Endothelial cell of umbilical vein (primary cell): ENCODE measurements around the gene PRSS33. TPM values are rescaled to one million over a fixed set of nuclear protein-coding genes. Genes with fewer than 3 reads are reported as not detected.

Source experiments
- BruUV-seq: library from RNA; stranded (reverse); fragments of 400-500 nt; replicated peaks from 2 replicates; lab custom pipeline; 2021; lab: Mats Ljungman, UMichigan
- CTCF ChIA-PET: fragments of 300-600, 350-600 bp; sonication (Branson Sonifier 250); formaldehyde crosslinking; loops from one replicate; lab custom pipeline; 2021; ENCODE audit warnings: antibody characterized with exemption, inconsistent platforms; lab: Charles Lee
- POLR2A ChIA-PET: fragments of 300-600, 350-600 bp; sonication (Branson Sonifier 250); formaldehyde crosslinking; loops from one replicate; lab custom pipeline; 2021; ENCODE audit warnings: antibody characterized with exemption, inconsistent platforms; lab: Charles Lee
- DNase-seq: peaks from one replicate; pipeline ENCODE4 v3.0.0-alpha.2; 2011; ENCODE audit warnings: low read depth, low spot score
- FAIRE-seq: peaks from 2 replicates; lab custom pipeline; 2011; peaks lifted over from hg19 to GRCh38; lab: Jason Lieb, UNC
- H2AFZ ChIP-seq: 2 replicates; pipeline ENCODE4 v1.6.0; 2012; ENCODE audit warnings: low read depth, low read length, control low read depth, inconsistent platforms
- H3K27ac ChIP-seq: 2 replicates; pipeline ENCODE4 v1.5.1; 2011; ENCODE audit warnings: low read depth, mild to moderate bottlenecking, control low read depth, low read length, moderate library complexity; ENCODE audit not compliant: insufficient read depth
- H3K27me3 ChIP-seq, 2 experiments: 2 replicates each; pipeline versions ENCODE4 v1.6.0 to v1.6.1; 2011; ENCODE audit warnings: low read length in 2 of 2, mixed read lengths in 1 of 2; ENCODE audit not compliant: control insufficient read depth in 2 of 2, insufficient read depth in 2 of 2
- H3K36me3 ChIP-seq, 2 experiments: 2 replicates in 1 of 2; 3 replicates in 1 of 2; pipeline ENCODE4 v1.5.1; 2011; ENCODE audit warnings: low read length in 2 of 2, mild to moderate bottlenecking in 1 of 2, moderate library complexity in 1 of 2; ENCODE audit not compliant: control insufficient read depth in 2 of 2, insufficient read depth in 2 of 2; ENCODE audit errors: extremely low read depth in 1 of 2
- H3K4me1 ChIP-seq: 3 replicates; pipeline ENCODE4 v1.5.1; 2011; ENCODE audit warnings: mild to moderate bottlenecking, low read length; ENCODE audit not compliant: control insufficient read depth, insufficient read depth; ENCODE audit errors: extremely low read depth
- H3K4me2 ChIP-seq: 2 replicates; pipeline ENCODE4 v1.6.1; 2011; ENCODE audit warnings: low read length, control low read depth, mixed read lengths; ENCODE audit not compliant: insufficient read depth
- H3K4me3 ChIP-seq, 3 experiments: fragments of 200-600 bp in 1 of 3; sonication (generic), shearing (Covaris generic) in 1 of 3; replicated peaks in 1 of 3; 2 replicates each; pipeline ENCODE4 v1.5.1; 2011 to 2016; ENCODE audit warnings: control low read depth in 3 of 3, low read length in 3 of 3, mild to moderate bottlenecking in 2 of 3, inconsistent platforms in 1 of 3, low read depth in 1 of 3, moderate library complexity in 1 of 3; ENCODE audit not compliant: insufficient read depth in 1 of 3
- H3K79me2 ChIP-seq: 2 replicates; pipeline ENCODE4 v1.6.0; 2012; ENCODE audit warnings: low read length, inconsistent platforms; ENCODE audit not compliant: control insufficient read depth, insufficient read depth
- H3K9ac ChIP-seq: replicated peaks from 2 replicates; pipeline ENCODE3; 2011; ENCODE audit warnings: low read length, control low read depth; ENCODE audit not compliant: insufficient read depth; ENCODE audit errors: extremely low read depth
- H3K9me1 ChIP-seq: replicated peaks from 3 replicates; pipeline ENCODE4 v1.6.0; 2011; ENCODE audit warnings: mild to moderate bottlenecking, low read length; ENCODE audit not compliant: control insufficient read depth, insufficient read depth; ENCODE audit errors: extremely low read depth
- H3K9me3 ChIP-seq: replicated peaks from 2 replicates; pipeline ENCODE4 v1.5.1; 2012; ENCODE audit warnings: low read length, inconsistent platforms; ENCODE audit not compliant: control insufficient read depth, insufficient read depth
- H4K20me1 ChIP-seq: replicated peaks from 2 replicates; pipeline ENCODE3; 2011; ENCODE audit warnings: mild to moderate bottlenecking, low read length; ENCODE audit not compliant: control insufficient read depth, insufficient read depth; ENCODE audit errors: extremely low read depth
- EZH2 ChIP-seq: IDR thresholded peaks from 2 replicates; pipeline ENCODE4 v1.6.1; 2012; ENCODE audit warnings: borderline replicate concordance, low read depth, mild to moderate bottlenecking, moderate library complexity, low read length, inconsistent platforms; ENCODE audit not compliant: severe bottlenecking
- JUN ChIP-seq: IDR thresholded peaks from 2 replicates; pipeline ENCODE4 v1.6.1; 2011; ENCODE audit warnings: borderline replicate concordance, low read depth; ENCODE audit not compliant: insufficient read length, insufficient read depth
- POLR2AphosphoS5 ChIP-seq: IDR thresholded peaks from 2 replicates; pipeline ENCODE4 v1.6.1; 2012; ENCODE audit warnings: low read depth, mild to moderate bottlenecking, control low read depth, low read length, moderate library complexity; ENCODE audit not compliant: insufficient read depth
- dilution Hi-C: fragments of 300-500 bp; cut with MboI; formaldehyde crosslinking; loops from one replicate; pipeline ENCODE4 v1.15.0; 2019; ENCODE audit warnings: low sequenced_read_pairs; ENCODE audit not compliant: extremely low pct_ligation_motif_present
- intact Hi-C: fragments of 100-400 bp; cut with micrococcal nuclease; formaldehyde crosslinking; loops from one replicate; pipeline ENCODE4 v1.10.0; 2022
- polyA plus RNA-seq, 4 experiments: library from polyadenylated mRNA; depleted of rRNA in 3 of 4; stranded (reverse) in 3 of 4; unstranded in 1 of 4; fragments of >200 nt; gene quantifications; 2 replicates each; pipeline versions ENCODE4 v1.2.1 to v1.2.3, GENCODE V29; 2011 to 2012; ENCODE audit warnings: missing spikeins in 1 of 4
- total RNA-seq: library from RNA; stranded (reverse); gene quantifications from 2 replicates; pipeline ENCODE4 v1.2.3, GENCODE V29; 2021
- TF ChIP-seq, protein P1 (sequence below), 2 donors: IDR thresholded peaks; 1 replicate in 1 of 2; 2 replicates in 1 of 2; pipeline ENCODE4 v1.5.1; 2011; ENCODE audit warnings: low read length in 2 of 2, mild to moderate bottlenecking in 2 of 2, moderate library complexity in 2 of 2, control low read depth in 1 of 2, inconsistent platforms in 1 of 2, low read depth in 1 of 2; ENCODE audit not compliant: insufficient read depth in 1 of 2; ENCODE audit errors: extremely low read depth in 1 of 2
- TF ChIP-seq, protein P2 (sequence below): IDR thresholded peaks from 2 replicates; pipeline ENCODE4 v1.6.1; 2011; ENCODE audit not compliant: insufficient read depth, insufficient read length

PRSS33 gene
- total and polyA plus RNA-seq, 2 donors (not counting 3 experiments of a cell fraction or from before 2014, with no cell fraction given), result not detected

DNA sequence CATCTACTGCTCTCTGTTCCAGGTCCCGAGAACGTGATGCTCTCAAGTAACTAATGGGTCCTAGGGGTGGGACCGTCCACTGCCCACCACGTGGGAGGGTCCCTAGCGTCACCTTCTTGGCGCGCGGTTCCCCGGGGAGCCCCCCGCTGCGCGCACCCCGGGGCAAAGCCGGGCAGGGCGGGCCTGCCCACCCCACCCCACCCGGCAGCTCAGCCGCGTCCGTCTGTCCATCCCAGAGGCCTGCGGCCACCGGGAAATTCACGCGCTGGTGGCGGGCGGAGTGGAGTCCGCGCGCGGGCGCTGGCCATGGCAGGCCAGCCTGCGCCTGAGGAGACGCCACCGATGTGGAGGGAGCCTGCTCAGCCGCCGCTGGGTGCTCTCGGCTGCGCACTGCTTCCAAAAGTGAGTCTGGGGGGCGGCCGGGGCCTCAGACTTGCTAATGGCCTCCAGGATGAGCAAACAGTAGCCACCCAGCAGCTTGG lies 11.4 kb upstream of the PRSS33 start:
- ChIA-PET POLR2A (no interaction called here), CTCF (interaction anchor here (1.1 to 2.4 kb wide), 2 partner anchors 40 to 128 kb away, joined by 3 to 6 read pairs; no protein-coding TSS in a partner anchor)
- no peak for FAIRE-seq
- H3K9me3 ChIP-seq, result no peaks in the 10 kb centered on the region
- no peak for DNase-seq
- H3K9ac ChIP-seq, result no peak overlapping the region
- peaks cover 5 to 7% of the 10 kb centered on the region in 2 experiments for H3K27me3 ChIP-seq
- H3K79me2 ChIP-seq, result no peaks in the 10 kb centered on the region
- H2AFZ ChIP-seq, result no peak overlapping the region
- H3K4me3 ChIP-seq, result no peak overlapping the region
- BruUV-seq, result no TSS peak
- H3K27ac ChIP-seq, result no peak overlapping the region
- dilution Hi-C loops, result no loop called here
- H3K4me1 ChIP-seq, result no peaks in the 10 kb centered on the region
- no peak overlapping the region for H3K4me2 ChIP-seq
- no peaks in the 10 kb centered on the region for H3K36me3 ChIP-seq
- TF ChIP-seq, protein P1, sequence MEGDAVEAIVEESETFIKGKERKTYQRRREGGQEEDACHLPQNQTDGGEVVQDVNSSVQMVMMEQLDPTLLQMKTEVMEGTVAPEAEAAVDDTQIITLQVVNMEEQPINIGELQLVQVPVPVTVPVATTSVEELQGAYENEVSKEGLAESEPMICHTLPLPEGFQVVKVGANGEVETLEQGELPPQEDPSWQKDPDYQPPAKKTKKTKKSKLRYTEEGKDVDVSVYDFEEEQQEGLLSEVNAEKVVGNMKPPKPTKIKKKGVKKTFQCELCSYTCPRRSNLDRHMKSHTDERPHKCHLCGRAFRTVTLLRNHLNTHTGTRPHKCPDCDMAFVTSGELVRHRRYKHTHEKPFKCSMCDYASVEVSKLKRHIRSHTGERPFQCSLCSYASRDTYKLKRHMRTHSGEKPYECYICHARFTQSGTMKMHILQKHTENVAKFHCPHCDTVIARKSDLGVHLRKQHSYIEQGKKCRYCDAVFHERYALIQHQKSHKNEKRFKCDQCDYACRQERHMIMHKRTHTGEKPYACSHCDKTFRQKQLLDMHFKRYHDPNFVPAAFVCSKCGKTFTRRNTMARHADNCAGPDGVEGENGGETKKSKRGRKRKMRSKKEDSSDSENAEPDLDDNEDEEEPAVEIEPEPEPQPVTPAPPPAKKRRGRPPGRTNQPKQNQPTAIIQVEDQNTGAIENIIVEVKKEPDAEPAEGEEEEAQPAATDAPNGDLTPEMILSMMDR (IDR thresholded peaks at IDR 0.05; ENCODE audit: extremely low read depth in 1 of 2, insufficient read depth in 1 of 2, low read depth in 1 of 2, low read length in 2 of 2), result no peak
- no peaks in the 10 kb centered on the region for H3K9me1 ChIP-seq
- intact Hi-C loops, result no loop called here
- H4K20me1 ChIP-seq, result no peaks in the 10 kb centered on the region

DNA sequence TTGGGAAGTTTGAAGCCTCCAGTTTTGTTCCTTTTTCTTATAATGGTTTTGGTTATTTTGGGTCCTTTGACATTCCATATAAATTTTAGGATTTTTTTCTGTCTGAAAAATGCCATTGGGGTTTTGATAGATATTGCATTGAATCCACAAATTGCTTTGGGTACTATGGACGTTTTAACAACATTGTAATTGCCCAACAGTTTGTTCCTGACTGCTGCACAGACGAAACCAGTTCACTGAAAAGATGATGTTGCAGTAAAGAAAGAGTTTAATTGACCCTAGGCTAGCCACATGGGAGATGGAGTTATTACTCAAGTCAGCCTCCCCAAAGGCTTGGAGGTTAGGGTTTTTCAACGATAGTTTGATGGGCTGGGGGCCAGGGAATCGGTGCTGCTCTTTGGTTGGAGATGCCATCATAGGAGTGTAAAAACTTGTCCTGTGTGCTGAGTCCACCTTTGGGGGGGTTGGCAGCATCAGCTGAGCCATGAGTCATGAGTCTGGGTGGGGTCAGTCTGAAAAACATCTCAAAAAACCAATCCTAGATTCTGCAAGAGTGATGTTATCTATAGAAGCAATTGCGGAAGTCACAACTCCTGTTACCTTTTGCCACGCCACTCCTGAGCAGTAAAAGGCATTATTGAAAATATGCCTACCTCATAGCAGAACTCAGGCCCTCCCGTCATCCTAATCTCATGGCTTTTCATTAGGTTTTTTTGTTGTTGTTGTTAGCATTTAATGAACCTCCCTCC lies 8.2 kb upstream of the PRSS33 start:
- no peaks in the 10 kb centered on the region for H3K9me1 ChIP-seq
- dilution Hi-C loops (no loop called here), intact Hi-C loops (no loop called here)
- no peaks in the 10 kb centered on the region for H3K4me1 ChIP-seq
- H3K27ac ChIP-seq, result no peak overlapping the region
- no peak overlapping the region for H3K4me2 ChIP-seq
- H3K4me3 ChIP-seq, result no peak overlapping the region
- no peaks in the 10 kb centered on the region for H3K79me2 ChIP-seq
- TF ChIP-seq JUN (no peak), POLR2AphosphoS5 (no peak), EZH2 (no peak)
- TF ChIP-seq, protein P2, sequence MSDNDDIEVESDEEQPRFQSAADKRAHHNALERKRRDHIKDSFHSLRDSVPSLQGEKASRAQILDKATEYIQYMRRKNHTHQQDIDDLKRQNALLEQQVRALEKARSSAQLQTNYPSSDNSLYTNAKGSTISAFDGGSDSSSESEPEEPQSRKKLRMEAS, result no peak
- TF ChIP-seq, protein P1 (IDR thresholded peaks at IDR 0.05; ENCODE audit: extremely low read depth in 1 of 2, insufficient read depth in 1 of 2, low read depth in 1 of 2, low read length in 2 of 2), result no peak
- H3K27me3 ChIP-seq, result peaks cover 4 to 7% of the 10 kb centered on the region in 2 experiments
- no peak overlapping the region for H2AFZ ChIP-seq
- no peaks in the 10 kb centered on the region for H3K9me3 ChIP-seq
- no peaks in the 10 kb centered on the region for H4K20me1 ChIP-seq
- no peak for FAIRE-seq
- DNase-seq, result no peak
- no peaks in the 10 kb centered on the region for H3K36me3 ChIP-seq
- ChIA-PET CTCF (no interaction called here), POLR2A (no interaction called here)
- BruUV-seq, result no TSS peak
- H3K9ac ChIP-seq, result no peak overlapping the region
